HL-60 (cell line): Measurements from ENCODE around the gene DPYD.

ENCODE experiments used
- CTCF ChIP-seq: IDR thresholded peaks from one replicate; pipeline ENCODE4 v1.5.1; 2011; ENCODE audit warnings: low read length, control low read depth, inconsistent platforms; ENCODE audit not compliant: insufficient read depth
- POLR2AphosphoS5 ChIP-seq: IDR thresholded peaks from 2 replicates; pipeline ENCODE4 v1.6.1; 2012; ENCODE audit warnings: low read depth
- REST ChIP-seq: IDR thresholded peaks from 2 replicates; pipeline ENCODE4 v1.6.1; 2012; ENCODE audit warnings: low read depth; ENCODE audit not compliant: insufficient replicate concordance
- SPI1 ChIP-seq: IDR thresholded peaks from 2 replicates; pipeline ENCODE4 v1.6.1; 2012; ENCODE audit warnings: low read depth, mild to moderate bottlenecking, borderline replicate concordance

- TF ChIP-seq CTCF (no peak), POLR2AphosphoS5 (no peak), SPI1 (no peak), REST (no peak)
Observed at GRCh38 chr1:97571760-97572159, 349.1 kb downstream of the DPYD start.
